HG02623 (cell line): ENCODE measurements around the gene ZNF735.
"Not testable (repeated sequence)": the region's sequence is repeated elsewhere in the genome, so short reads cannot be mapped to it uniquely, and the experiment has no call there.

Experiments
- ATAC-seq: cut with Tn5 transposase; IDR thresholded peaks from one replicate; pipeline ENCODE4 v1.9.1; 2021; ENCODE audit warnings: moderate library complexity; ENCODE audit not compliant: unreplicated experiment

ZNF735 gene

DNA sequence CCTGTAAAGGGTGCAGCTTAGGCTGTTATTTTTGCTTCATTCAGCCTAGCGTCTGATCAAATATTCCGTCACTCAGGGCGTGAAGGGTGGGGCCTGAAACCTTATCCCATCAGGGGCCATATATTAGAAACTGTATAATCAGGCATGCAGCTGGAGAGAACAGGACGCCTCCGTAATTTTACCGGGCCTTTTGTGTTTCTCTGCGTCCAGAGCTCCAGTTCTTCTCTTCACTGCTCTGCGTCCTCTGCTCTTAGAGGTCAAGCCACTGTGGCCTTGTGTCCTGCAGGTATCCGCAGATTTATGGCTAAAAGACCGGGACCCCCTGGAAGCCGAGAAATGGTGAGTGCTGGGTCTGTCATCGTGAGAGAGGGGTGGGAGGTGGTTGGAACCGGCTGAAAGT lies at the start of gene ZNF735:
ZNF735 (plus strand) TSS at position 301 of the 400 bp plus-strand sequence; CDS start at position 301, 0 bp downstream.
- no peak for ATAC-seq

DNA sequence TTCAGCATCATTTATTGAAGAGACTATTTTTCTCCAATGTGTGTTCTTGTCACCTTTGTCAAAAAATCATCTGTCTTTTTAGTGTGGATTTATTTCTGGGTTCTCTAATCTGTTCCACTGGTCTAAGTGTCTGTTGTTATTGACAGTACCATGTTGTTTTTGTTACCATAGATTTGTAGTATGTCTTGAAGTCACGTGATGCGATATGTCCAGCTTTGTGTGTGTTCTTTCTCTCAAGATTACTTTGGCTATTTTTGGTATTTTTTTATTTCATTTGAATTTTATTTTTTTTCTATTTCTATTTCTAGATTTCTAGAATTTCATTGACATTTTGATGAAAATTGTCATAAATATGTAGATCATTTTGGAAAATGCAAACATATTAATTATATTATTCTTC lies 36.0 kb upstream of the ZNF735 start:
- not testable (repeated sequence) for ATAC-seq

DNA sequence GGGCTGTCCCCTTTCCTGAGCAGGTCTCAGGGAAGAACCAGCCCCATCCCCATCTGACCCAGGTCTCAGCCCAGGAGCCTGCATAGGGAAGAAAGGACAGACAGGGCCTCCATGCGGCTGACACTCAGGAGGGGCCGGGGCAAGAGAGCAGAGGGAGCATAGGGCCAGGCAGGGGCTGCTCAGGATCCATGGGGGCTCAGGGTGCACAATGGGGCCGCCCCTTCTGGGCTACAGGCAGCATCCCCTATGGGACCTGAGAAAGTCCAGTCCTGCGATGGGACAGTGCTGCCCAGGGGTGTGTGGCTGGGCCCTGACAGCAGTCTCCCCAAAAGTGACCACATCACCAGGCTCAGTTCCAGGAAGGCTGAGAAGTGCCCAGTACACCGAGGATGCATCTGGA lies 32.7 kb upstream of the ZNF735 start:
- ATAC-seq: no peak

DNA sequence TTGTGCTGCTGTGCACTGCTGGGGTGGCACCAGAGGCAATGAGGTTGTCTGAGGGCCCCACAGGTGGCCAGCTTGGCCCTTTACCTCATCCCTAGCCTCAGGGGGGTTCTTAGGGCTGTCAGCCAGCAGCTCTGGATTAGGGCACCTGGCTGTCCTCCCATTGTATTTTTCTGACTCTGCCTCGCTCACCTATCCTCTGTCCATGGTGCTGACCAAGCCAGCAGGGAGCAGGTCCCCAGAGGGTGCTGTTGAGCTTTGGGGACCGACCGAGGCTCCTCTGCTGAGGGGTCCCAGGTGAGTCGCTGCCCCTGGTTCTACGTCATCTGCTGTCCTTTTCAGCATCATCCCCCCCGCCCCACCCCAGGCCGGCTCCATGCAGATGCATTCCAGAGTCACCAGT lies 32.1 kb upstream of the ZNF735 start:
- no peak for ATAC-seq

DNA sequence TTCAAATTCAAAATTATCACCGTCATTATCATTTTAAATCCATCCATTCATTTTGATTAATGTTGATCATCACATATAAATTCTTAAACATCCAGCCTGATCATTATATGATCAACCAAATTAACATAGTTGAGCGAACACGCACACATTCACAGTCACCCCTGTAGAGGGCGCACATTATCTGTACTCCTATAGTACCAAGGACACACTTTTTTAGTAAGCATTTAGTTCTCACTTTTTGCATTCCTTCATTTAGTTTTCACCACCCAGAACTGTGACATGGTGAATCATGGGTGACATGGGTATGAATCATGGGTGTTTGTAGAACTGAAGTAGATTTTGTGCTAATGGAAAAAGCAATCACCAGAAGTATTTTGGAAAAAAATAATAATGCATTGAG lies 26.0 kb upstream of the ZNF735 start:
- no peak for ATAC-seq

DNA sequence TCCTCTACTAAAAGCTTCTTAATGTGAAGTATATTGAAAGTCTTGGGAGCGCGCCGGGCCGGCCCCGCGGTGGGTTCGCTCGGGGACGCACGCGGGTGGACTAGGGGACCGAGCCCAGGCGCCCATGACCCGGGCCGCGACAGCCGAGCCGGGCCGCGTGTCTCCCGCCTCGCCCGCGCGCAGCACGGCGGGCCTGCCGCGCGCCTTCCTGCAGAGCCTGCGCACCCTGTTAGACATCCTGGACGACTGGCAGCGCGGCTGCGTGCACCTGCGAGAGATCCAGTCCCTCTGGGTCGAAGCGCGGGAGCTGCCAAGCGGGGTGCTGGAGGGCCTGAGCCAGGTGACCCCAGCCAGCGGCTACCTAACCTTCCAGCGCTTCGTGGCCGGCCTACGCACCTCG lies 25.4 kb upstream of the ZNF735 start:
- no peak for ATAC-seq

DNA sequence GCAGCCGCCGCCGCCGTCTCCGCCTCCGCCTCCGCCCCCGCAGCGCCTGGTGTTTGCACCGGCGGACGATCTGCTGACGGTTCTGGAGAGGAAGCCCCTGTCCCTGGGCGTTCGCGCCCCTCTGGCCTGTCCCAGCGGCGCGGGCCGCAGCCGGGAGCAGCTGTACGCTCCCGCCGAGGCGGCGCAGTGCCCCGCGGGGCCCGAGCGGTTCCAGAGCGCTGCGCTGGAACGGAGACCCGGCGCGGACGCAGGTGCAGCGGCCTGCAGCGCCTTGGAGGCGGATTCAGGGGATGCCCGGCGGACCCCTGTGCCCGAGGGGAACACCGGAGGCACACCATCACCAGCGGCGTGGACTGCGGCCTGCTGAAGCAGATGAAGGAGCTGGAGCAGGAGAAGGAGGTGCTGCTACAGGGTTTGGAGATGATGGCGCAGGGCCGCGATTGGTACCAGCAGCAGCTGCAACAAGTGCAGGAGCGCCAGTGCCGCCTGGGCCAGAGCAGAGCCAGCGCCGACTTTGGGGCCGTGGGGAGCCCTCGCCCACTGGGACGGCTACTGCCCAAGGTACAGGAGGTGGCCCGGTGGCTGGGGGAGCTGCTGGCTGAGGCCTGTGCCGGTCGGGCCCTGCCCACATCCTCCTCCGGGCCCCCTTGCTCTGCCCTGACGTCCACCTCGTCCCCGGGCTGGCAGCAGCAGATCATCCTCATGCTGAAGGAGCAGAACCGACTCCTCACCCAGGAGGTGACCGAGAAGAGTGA lies 24.8 kb upstream of the ZNF735 start:
- no peak for ATAC-seq

DNA sequence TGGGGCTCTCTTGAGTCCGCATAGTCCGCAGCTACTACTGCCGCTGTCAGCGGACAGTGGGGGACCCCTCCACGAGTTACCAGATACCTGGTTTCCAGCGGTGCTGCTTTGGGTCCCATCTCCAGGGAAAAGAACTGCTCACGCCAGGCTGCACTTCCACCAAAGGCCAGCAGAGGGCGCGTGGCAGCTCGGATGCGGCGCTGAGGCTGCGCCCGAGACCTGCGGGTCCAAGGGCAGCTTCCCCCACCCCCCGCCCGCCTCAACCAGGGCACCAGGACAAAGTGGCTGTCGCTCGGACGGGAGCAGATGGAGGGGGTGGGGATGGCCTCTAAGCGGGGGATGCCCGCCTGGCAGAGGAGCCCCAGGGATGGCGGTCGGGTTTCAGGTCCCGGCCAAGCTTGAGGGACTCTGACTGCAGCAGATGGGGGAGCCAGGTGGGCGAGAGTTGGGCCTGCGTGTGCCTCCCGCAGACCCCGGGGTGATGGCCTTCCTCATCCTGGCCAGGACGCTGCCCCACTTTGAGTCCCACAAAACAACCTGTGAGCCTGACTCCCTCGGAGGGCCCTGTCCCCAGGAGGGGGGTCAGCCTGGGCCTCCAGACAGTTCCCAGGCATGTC lies 23.8 kb upstream of the ZNF735 start:
- no peak for ATAC-seq

DNA sequence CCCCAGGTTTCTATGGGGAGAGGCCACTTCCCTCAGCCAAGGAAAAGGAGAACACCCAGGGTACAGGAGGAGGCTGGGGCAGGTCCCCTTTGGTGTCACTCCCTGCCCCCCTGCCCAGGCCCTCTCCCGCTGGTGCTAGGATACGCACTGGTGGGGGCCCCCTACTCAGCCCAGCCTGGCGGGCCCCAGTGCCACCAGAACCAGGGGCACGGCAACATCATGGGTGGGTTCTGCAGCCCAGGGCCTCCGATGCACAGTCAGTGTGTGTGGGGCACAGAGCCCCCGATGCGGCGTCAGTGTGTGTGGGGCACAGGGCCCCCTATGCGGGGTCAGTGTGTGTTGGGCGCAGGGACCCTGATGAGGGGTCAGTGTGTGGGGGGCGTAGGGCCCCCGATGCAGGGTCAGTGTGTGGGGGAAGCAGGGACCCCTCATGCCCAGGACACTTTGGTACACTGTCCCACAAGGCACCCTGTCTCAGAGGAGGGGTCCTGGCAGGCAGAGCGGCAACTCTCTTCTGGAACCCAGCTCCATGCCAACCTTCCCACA lies 23.1 kb upstream of the ZNF735 start:
- ATAC-seq: no peak

DNA sequence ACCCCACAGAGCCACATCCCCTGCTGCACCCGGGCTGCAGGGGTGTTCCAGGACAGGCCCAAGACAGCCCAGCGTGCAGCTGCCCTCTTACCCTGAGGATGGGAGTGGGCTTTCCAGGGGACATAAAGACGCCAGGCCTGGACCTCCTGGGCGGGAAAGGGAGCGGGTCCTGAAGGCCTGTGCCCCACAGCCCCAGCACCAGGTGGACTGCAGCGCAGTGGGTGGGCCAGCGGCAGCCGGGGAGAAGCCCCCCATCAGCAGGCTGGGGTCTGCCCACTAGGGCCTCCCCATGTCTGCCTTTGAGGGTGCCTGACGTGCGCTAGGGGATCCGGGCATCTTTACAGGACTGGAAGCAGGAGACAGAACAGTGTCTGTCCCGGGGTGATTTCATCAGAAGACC lies 22.6 kb upstream of the ZNF735 start:
- no peak for ATAC-seq

DNA sequence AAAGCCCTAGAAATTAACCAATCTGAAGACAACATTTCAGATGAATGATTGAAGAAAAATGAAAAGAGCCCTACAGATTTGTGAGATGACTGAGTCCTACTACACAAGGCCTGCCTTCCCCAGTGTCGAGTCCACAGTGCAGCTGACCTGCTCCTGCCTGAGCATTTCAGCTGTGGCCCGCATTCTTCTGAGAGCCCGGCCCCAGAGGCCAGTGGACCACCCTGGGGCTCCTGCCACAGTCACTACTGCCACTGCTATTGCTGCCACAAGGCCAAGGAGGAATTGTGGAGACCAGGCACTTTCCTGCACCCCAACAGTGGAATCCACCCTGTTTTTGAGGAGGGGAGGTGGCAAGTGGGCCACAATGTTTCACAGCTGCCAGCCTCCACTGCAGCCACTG lies 19.6 kb upstream of the ZNF735 start:
- ATAC-seq: no peak

DNA sequence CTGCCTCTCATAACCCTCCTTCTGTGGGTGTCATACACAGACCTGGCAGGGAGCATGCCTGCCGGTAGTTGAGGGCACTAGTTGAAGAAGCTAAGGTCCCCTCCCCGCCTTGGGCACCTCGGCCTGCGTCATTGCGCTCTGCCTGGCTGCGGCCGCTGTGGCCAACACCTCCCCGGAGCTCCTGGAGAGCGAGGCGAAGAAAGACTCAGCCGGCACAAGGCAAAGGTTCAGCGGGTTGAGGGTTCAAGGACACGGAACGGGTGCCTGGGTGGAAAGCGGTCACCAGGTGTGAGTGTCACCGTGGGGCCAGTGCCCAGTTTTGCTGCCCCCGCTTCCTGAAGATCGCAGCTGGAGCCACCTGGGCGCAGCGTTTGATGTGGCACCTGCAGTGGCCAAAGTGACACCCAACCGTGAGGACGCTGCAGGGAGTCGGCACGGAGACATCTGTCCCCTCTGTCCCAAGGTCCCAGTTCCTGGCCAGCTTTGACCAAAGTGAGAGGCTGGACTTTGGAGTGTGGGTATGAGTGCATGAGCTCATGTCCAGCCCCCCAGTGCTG lies 14.8 kb upstream of the ZNF735 start:
- no peak for ATAC-seq

DNA sequence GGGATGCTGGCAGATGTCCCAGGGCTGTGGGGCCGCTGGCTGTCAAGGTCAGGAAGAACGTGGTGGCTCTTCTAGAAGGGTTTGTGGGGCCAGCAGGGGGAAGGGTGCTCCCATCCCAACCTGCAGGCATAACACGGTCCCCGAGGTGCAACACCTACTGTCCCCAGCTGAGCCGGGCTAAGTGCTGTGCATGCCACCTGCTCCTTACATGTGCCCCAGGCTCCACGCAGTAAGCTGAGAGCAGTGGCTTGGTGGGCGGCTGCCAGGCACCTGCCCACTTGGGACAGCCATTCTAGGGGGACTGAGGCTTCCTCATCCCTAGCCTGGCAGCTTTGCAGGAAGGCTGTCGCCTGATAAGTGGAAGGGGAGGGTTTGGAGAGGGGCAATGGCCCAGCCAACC lies 14.2 kb upstream of the ZNF735 start:
- no peak for ATAC-seq

DNA sequence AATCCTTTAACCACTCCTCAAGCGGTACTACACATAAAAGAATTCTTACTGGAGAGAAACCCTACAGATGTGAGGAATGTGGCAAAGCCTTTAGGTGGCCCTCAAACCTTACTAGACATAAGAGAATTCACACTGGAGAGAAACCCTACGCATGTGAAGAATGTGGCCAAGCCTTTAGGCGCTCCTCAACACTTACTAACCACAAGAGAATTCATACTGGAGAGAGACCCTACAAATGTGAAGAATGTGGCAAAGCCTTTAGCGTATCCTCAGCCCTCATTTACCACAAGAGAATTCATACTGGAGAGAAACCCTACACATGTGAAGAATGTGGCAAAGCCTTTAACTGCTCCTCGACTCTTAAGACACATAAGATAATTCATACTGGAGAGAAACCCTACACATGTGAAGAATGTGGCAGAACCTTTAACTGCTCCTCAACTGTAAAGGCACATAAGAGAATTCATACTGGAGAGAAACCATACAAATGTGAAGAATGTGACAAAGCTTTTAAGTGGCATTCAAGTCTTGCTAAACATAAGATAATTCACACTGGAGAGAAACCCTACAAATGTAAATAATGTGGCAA lies 12.8 kb downstream of the ZNF735 start:
- not testable (repeated sequence) for ATAC-seq

DNA sequence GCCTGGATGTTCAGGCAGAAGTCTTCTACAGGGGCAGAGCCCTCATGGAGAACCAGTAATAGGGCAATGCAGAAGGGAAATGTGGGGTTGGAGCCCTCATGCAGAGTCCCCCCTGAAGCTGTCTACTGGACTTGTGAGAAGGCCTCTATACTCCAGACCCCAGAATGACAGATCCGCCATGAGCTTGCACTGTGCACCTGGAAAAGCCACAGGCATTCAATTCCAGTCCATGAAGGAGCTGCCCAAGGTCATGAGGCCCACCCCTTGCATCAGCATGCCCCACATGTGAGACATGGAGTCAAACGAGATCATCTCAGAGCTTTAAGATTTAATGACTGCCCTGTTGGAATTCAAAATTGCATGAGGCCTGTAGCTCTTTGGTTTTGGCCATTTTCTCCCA lies 16.4 kb downstream of the ZNF735 start:
- ATAC-seq: no peak

DNA sequence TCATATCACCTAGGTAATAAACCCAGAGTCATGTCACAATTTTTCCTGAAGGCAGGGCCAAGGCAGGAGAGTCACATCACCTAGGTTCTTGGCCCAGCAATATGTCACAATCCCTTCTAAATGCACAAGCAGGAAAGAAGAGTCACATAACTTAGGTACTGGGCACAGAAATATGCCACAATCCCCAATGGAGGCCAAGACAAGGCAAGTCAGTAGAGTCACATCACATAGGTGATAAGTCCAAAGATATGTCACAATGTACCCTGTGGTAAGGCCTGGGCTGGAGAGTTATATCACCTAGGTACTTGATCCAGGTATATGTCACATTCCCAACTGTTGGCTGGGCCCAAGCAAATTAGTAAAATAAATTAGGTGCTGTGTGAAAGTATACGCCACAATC lies 21.2 kb downstream of the ZNF735 start, which contains the start of gene ZNF679:
ZNF679 (plus strand) TSS at position 301 of the 400 bp plus-strand sequence. CDS start 20,644 bp downstream, outside the sequence.
- not testable (repeated sequence) for ATAC-seq

DNA sequence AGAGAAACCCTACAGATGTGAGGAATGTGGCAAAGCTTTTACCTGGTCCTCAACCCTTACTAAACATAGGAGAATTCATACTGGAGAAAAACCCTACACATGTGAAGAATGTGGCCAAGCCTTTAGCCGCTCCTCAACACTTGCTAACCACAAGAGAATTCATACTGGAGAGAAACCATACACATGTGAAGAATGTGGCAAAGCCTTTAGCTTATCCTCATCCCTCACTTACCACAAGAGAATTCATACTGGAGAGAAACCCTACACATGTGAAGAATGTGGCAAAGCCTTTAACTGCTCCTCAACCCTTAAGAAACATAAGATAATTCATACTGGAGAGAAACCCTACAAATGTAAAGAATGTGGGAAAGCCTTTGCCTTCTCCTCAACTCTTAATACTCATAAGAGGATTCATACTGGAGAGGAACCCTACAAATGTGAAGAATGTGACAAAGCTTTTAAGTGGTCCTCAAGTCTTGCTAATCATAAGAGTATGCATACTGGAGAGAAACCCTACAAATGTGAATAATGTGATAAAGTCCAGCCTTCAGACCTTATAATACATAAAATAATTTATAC lies 59.4 kb downstream of the ZNF735 start:
- ATAC-seq: no peak
